GM18499 (cell line): ENCODE data around the gene GRIK2.

Experiments
- ATAC-seq: cut with Tn5 transposase; IDR thresholded peaks from one replicate; pipeline ENCODE4 v1.9.1; 2021; ENCODE audit warnings: moderate number of reproducible peaks; ENCODE audit not compliant: insufficient read depth, unreplicated experiment

Gene GRIK2

DNA sequence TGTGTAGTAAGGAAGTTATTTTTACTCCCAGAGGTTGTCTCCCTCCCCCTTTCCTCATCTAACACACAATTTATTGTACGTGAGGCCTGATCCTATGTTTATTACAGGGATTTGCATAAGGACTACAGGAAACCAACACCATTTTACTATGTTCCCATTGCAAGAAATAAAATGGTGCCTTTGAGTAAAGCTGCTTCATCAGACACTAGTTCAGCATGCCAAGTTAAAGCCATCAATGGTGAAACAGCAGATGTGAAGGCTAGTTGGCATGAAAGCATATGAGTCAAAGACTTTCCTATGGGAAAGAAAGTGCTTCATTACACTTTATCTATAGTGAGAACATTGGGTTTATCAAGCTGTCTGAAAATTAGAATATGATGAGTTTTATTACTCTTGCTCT is 543.0 kb downstream of the GRIK2 start:
- no peak for ATAC-seq

- no peak for ATAC-seq
These were observed 543.6 kb downstream of the GRIK2 start for GRCh38 chr6:101937108-101937507.

DNA sequence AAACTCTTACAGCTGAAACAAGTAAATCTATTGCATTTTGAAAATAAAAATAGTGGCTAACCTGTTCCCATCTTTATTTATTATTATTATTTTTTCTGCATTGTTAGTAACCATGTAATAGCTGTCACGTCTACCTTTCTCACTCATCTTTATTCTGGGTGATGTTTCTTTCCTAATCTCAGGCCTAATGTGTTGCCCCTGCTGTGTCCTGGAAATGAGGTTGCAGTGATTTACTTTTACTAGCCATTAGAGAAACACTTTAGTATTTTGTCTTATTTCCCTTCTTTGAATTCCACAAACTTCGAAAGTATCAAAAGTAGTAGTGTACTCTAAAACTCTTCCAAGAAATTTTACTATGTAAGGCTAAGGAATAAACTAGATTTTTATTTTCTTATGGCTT is 546.9 kb downstream of the GRIK2 start:
- no peak for ATAC-seq

DNA sequence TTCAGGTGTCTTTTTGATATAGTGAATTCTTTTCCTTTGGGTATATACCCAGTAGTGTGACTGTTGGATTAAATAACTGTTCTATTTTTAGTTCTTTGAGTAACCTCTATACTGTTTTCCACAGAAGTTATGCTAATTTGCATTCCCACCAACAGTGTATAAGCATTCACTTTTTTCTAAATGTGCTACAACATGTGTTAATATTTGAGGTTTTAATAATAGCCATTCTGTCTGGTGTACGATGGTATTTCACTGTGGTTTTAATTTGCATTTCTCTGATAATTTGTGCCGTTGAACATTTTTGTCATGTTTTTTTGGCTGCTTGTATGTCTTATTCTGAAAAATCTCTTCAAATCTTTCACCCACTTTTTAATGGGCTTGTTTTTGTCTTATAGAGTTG is 563.5 kb downstream of the GRIK2 start:
- ATAC-seq: no peak

DNA sequence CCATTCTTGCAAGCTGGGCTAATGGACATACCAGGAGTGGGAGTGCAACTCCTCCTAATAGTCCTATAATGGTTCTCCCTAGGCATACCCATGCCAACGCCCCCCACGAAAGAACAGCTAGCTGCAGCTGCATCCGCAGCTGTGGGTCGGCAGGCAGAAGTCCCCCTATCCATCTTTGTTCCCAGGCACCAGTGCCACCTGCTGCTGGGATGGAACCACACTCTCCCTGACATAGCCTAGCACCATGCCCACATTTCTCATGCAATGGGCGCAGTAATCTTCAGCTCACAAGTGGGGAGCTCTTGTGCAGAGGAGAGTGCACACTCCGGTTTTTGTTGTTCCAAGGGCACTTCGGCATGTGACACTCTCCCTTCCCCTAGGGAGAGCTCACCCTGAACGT is 567.8 kb downstream of the GRIK2 start:
- ATAC-seq: no peak

DNA sequence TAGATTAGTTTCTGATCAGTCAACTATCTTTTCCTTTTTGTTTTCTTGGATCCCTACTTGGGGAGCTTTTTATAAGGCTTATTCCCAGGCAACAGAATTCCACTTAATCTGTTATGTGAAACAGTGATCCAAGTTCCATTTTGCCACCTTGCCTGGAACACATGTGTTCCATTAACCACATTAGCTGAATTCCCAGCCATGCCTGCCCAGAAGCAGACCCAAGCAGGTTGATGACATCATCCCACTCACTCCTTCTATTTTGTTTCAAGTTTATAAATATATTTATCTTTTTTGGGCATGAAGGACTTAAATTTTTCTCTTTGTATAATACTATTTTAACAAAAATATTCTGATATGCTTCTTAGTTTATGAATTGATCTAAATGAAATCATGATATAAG is 587.4 kb downstream of the GRIK2 start:
- ATAC-seq: no peak

GRCh38 chr6:101986476-101986875 is 593.0 kb downstream of the GRIK2 start:
- ATAC-seq: no peak

DNA sequence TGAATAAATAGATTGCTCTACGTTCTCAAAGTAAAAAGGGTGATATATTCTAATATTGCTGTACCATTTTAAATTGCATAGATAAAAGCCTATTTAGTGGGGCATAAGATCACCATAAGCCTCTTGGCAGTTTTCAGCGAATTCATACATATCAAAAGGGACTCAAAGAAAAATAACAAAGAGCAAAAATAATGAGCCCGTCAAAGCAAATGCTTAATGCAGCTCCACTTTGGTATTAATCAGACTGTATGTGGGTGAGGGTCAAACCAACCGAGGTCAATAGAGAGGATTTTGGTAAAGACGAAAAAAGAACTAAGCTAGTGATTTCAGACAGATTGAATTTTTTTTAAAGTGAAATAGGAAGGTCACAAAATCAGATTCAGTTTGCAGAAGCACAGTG is 598.8 kb downstream of the GRIK2 start:
- ATAC-seq: no peak

DNA sequence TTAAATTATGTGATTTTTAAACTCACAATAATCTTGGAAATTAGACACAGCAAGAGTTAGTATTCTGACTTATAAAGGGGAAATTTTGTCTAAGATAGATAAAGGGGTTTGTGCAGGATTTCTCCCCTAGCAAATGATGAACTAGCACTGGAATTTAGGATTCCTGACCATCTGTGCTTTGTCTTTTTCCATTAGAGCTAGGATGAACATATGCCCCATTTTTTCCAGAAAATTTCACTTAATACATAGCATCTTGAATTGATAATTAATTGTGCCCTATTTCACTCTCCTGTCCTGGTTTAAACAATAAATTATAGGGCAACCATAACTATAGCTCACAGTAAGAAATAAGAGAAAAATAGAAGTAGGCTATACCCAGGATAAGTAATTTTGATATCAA is 601.0 kb downstream of the GRIK2 start:
- no peak for ATAC-seq

- ATAC-seq: no peak
These were observed 621.9 kb downstream of the GRIK2 start for GRCh38 chr6:102015431-102015830.

DNA sequence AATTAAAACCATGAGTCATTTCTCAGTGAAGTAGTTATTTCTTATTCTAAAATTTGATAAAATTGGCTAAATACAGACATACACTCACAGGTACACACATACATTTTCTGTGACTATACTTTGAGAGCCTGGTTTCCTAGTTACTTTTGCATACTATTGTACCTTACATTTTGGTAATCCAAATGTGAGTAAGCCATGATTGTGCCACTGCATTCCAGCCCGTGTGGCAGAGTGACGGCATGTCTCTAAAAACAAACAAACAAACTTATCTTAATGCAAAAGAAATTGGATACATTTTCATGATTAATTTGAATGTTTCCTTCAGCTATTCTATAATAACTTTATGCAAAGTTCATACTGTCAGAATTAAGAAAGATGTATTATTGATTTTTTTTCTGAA is 628.8 kb downstream of the GRIK2 start:
- ATAC-seq: no peak

DNA sequence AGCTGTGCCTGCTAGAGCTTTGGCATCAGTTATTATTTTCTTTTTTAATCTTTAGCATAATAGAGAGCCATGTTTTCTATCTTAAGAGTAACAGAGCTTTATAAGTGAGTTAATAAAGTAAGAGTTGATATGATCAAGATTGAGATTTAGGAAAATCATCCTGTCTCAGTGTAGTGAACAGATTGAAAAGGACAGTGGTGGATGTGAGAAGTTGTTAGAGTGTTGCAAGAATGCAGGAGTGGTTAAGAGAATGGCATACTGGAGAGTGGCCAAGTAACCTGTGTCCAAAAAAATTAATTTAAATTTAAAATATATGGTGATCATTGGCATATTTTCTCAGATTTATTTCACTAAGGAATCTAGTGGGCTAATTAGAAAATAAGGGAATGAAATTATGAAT is 629.3 kb downstream of the GRIK2 start:
- no peak for ATAC-seq

DNA sequence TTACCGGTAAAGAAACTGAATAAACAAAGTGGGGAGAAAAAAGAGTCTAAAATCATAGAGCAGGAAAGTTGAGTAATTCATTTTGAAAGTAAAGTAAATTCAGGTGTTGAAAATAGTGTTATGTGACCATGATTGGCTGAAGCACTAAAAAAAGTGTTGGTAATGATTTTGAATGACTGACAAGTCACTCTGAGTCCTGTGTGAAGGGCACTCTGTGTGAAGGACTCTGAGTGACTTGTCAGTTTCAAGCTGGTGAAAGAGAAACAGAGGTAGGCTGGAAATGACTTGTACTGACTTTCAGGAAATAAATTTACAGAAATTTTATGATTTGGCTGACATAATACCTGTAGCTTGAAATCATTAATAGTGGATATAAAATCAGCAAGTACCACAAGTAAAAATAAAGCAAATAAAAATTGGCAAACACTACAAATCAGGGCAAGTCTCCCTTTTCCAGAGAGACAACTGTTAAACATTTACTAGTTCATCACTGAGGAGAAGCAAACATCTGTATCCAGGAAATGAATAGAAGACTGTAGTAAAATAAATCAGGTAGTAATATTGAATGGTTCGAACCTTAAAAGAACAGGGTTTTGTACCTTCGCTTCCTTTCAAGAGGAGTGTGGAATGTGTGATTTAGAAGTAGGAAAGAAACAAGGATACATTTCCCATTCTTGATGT is 630.6 kb downstream of the GRIK2 start:
- ATAC-seq: no peak

DNA sequence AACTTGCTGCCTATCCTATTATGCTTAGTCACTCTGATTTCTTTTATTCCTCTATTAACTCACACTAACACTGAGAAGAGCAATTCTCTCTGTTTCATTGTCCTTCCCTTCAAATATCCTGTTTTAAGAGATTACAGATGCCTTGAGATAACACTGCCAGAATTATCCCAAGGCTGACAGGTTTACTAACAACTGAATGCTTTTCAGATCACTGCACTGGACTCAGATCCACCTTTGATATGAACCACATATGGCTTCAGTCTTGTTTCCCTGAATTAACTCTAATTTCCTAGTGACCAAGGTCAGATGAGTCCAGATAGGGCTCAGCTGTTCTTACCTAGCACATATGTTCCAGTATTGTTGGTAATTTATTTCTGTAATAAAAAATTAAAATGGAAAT is 633.1 kb downstream of the GRIK2 start:
- no peak for ATAC-seq

DNA sequence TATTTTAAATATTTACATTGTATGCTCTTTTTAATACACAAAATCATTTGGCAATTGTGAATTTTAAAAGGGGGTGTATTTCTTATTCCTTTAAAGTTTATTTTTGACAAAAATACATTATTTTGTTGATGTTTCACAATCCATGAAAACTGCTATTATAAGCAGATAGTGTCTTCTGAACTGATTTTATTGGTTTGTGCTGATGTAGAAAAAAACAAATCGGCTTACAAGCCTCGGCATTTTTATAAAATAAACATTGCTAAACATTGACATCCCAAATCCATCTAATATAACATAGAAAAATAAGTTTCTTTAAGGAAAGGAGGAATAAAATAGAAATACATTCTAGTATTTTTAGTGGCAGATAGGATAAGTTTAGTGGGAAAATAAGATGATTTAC is 634.7 kb downstream of the GRIK2 start:
- no peak for ATAC-seq

- ATAC-seq: no peak
These were observed 645.5 kb downstream of the GRIK2 start for GRCh38 chr6:102038964-102039363.

GRCh38 chr6:102039441-102039840 is 645.9 kb downstream of the GRIK2 start:
- no peak for ATAC-seq

- no peak for ATAC-seq
These were observed 657.5 kb downstream of the GRIK2 start for GRCh38 chr6:102051001-102051400.

DNA sequence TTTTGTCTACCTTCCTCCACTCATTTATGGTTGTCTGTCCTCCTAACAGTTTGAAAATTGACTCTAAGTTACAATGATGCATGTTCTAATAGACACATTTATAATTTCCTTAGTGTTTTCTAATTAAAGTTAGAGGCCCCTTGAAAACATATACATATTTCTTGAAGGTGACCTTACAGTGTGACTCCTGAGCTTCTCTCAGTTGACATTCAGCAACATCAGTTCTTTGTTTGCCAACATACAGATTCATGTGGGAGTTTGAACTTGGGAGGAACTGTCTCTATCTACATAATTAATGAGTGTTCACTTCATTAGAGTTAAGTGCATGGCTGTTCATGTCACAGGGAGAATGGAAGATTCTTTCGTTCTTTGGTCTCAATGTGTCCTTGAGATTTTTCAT is 658.2 kb downstream of the GRIK2 start:
- no peak for ATAC-seq

- no peak for ATAC-seq
These were observed 670.6 kb downstream of the GRIK2 start for GRCh38 chr6:102064142-102064541.

DNA sequence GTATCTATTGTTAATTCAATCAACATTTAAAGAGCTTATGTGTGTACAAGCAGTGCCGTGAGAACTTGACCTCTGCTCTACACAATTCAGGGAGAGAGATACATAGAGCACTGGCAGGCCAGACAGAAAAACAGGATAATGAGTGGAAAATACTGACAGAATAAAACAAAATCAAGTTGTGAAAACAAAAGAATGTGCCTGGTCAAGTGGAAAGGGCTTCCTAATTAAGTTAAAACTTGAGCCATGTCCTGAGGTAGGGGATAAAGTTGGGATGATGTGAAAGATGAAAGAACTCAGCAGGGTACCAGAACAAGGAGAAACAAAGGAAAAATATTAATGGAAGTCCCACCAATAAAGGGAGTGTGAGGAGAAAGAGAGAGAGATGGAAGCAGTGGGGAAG is 672.8 kb downstream of the GRIK2 start:
- no peak for ATAC-seq

DNA sequence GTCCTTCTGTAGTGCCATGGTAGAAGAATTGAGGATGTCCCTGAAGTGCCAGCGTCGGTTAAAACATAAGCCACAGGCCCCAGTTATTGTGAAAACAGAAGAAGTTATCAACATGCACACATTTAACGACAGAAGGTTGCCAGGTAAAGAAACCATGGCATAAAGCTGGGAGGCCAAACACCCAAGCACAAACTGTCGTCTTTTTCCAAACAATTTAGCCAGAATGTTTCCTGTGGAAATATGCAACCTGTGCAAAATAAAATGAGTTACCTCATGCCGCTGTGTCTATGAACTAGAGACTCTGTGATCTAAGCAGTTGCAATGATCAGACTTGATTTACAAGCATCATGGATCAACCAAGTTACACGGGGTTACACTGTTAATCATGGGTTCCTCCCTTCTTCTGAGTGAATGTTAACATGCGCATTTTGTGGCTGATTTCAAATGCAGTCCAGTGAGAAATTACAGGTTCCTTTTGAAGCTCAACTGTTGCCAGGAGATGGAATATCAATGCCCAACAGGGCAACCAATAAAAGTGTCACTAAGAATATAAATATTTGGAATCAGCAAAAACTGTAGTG is 674.9 kb downstream of the GRIK2 start:
- ATAC-seq: no peak
